Measurements from ENCODE around the gene CIP2A. TPM values are rescaled to one million over a fixed set of nuclear protein-coding genes. Genes with fewer than 3 reads are reported as not detected.

Gene CIP2A
- total RNA-seq, 3 donors from 2014 or later = 2.8 to 6.8 (median 4.5) TPM

GRCh38 chr3:108599677-108600409 lies 10.6 kb upstream of the CIP2A start:
- intact Hi-C loops (cut with DNase I, micrococcal nuclease) = no loop called here
- no peak for TF ChIP-seq CTCF (IDR thresholded peaks at IDR 0.05)
- no peaks in the 10 kb centered on the region for H3K9me3 ChIP-seq
- H3K4me1 ChIP-seq (ENCODE audit: low read depth) = peaks cover 6% of the 10 kb centered on the region
- H3K4me3 ChIP-seq = no peak overlapping the region
- DNase-seq = no peak
- no peaks in the 10 kb centered on the region for H3K36me3 ChIP-seq (ENCODE audit: low read depth)
- no peak for ATAC-seq

GRCh38 chr3:108598375-108598774 lies 9.1 kb upstream of the CIP2A start:
- DNase-seq = no peak
- ATAC-seq = no peak

DNA sequence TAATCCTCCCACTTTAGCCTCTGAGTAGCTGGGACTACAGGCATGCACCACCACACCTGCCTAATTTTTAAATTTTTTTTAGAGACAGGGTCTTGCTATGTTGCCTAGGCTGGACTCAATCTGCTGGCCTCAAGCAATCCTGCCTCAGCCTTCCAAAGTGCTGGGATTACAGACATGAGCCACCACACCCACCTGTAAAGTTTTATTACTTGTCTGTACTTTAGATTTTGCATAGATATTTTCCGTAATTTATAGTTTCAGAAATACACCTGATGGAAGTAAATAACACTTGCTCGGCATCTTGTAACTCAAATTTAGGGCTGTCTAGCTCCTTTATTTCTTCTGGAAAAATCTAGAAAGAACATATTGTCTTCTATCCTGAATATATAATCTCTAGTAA lies 6.1 kb upstream of the CIP2A start:
- intact Hi-C loops (cut with DNase I, micrococcal nuclease) = no loop called here
- Histone ChIP-seq H3K36me3 (ENCODE audit: low read depth) (no peaks in the 10 kb centered on the region), H3K4me3 (no peak overlapping the region), H3K9me3 (no peaks in the 10 kb centered on the region), H3K4me1 (ENCODE audit: low read depth) (peaks cover 6% of the 10 kb centered on the region)
- TF ChIP-seq CTCF (IDR thresholded peaks at IDR 0.05) = no peak
- ATAC-seq (peak; percentile 50), DNase-seq (peak in 1 of 3 donors; percentile 35)

More at GRCh38 chr3:108598375-108598774, 9.1 kb upstream of the CIP2A start:
- Histone ChIP-seq H3K9me3 (no peaks in the 10 kb centered on the region), H3K36me3 (ENCODE audit: low read depth) (no peaks in the 10 kb centered on the region), H3K4me3 (no peak overlapping the region), H3K4me1 (ENCODE audit: low read depth) (peaks cover 6% of the 10 kb centered on the region)
- no peak for TF ChIP-seq CTCF (IDR thresholded peaks at IDR 0.05)
- intact Hi-C loops (cut with DNase I, micrococcal nuclease) = no loop called here

- intact Hi-C loops (cut with DNase I, micrococcal nuclease) = no loop called here
- ATAC-seq = no peak
Observed at GRCh38 chr3:108590460-108590859, 1.2 kb upstream of the CIP2A start.

GRCh38 chr3:108589998-108590323 lies 723 bp upstream of the CIP2A start:
- DNase-seq = no peak
- no peaks in the 10 kb centered on the region for H3K9me3 ChIP-seq
- H3K36me3 ChIP-seq (ENCODE audit: low read depth) = no peaks in the 10 kb centered on the region
- intact Hi-C loops (cut with DNase I, micrococcal nuclease) = no loop called here
- H3K4me3 ChIP-seq = peak overlapping the region; percentile 60
- ATAC-seq = no peak
- H3K4me1 ChIP-seq (ENCODE audit: low read depth) = peaks cover under 1% of the 10 kb centered on the region
- TF ChIP-seq CTCF (IDR thresholded peaks at IDR 0.05) = no peak

More at GRCh38 chr3:108590460-108590859, 1.2 kb upstream of the CIP2A start:
- Histone ChIP-seq H3K9me3 (no peaks in the 10 kb centered on the region), H3K4me1 (ENCODE audit: low read depth) (peaks cover 6% of the 10 kb centered on the region), H3K4me3 (no peak overlapping the region), H3K36me3 (ENCODE audit: low read depth) (no peaks in the 10 kb centered on the region)
- DNase-seq = no peak
- TF ChIP-seq CTCF (IDR thresholded peaks at IDR 0.05) = no peak
